ENCODE data around the gene VWF.

Gene VWF

DNA sequence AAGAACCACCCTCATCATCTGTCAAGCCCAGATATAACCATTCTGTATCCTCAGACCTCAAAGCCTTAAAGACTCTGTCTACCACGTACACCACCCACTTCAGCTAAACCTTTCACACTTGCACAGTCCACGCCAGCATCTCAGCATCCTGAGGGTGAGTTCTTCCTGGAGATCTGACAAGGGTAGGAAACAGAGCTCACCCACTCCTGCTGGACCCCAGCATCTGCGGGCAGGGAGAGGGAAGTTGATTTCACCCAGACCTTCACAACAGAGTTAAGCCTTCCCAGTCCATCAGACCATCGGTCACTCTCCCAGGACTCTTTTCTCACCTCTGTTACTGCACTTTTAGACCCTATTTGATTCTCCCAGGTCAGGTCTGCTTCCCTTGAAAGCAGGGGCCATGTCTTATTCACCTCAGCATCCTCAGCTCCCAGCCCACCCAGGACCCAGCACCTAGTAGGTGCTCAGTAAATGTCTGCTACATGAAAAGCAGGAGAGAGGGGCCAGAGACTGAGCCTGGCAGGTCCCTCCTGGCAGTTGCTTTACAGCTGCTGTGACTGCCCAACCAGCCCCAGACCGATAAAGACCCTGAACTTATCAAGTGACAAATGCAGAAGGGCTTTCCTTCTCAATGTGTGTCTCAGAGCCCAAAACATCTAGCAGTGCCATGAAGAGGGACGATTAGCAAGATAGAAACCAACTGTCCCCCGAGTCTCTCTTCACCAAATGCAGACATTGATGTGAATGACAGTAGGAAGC, 213.5 kb downstream of the VWF start:
- no peak overlapping the region for H2AFZ ChIP-seq
- H3K27me3 ChIP-seq (ENCODE audit: control insufficient read depth, insufficient read depth, low read length) = no peaks in the 10 kb centered on the region
- no peaks in the 10 kb centered on the region for H3K79me2 ChIP-seq
- H3K9ac ChIP-seq = no peak overlapping the region
- no peak overlapping the region for H3K4me2 ChIP-seq (ENCODE audit: low read length)
- H3K4me3 ChIP-seq (ENCODE audit: low read depth, low read length) = no peak overlapping the region
- TF ChIP-seq, protein P1, sequence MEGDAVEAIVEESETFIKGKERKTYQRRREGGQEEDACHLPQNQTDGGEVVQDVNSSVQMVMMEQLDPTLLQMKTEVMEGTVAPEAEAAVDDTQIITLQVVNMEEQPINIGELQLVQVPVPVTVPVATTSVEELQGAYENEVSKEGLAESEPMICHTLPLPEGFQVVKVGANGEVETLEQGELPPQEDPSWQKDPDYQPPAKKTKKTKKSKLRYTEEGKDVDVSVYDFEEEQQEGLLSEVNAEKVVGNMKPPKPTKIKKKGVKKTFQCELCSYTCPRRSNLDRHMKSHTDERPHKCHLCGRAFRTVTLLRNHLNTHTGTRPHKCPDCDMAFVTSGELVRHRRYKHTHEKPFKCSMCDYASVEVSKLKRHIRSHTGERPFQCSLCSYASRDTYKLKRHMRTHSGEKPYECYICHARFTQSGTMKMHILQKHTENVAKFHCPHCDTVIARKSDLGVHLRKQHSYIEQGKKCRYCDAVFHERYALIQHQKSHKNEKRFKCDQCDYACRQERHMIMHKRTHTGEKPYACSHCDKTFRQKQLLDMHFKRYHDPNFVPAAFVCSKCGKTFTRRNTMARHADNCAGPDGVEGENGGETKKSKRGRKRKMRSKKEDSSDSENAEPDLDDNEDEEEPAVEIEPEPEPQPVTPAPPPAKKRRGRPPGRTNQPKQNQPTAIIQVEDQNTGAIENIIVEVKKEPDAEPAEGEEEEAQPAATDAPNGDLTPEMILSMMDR (IDR thresholded peaks at IDR 0.05) = no peak
- H3K4me1 ChIP-seq = no peaks in the 10 kb centered on the region
- H3K9me3 ChIP-seq (ENCODE audit: control insufficient read depth, low read length) = no peaks in the 10 kb centered on the region
- H3K27ac ChIP-seq = no peak overlapping the region
- no peaks in the 10 kb centered on the region for H3K36me3 ChIP-seq (ENCODE audit: control insufficient read depth, insufficient read depth, low read length)

DNA sequence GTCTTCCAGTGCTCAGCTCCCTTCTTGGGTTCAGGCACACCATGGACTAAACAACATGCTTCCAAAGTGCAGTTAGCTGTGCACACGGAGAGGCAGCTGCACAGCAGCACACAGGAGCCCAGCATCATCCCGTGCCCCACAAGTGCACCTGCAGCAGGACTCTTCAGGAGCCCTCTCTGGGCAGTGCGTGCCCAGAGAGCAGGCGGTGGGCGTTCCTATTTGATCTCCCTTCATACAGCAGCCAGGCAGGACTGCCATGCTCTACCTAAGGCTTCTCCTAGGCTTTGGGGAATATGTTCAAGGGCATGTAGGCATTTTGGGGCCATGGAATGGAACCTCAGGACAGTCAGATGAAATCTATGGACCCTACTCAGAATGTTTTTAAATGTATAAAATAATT, 214.9 kb downstream of the VWF start:
- no peaks in the 10 kb centered on the region for H3K36me3 ChIP-seq (ENCODE audit: control insufficient read depth, insufficient read depth, low read length)
- no peak overlapping the region for H2AFZ ChIP-seq
- H3K9ac ChIP-seq = no peak overlapping the region
- H3K4me3 ChIP-seq (ENCODE audit: low read depth, low read length) = no peak overlapping the region
- TF ChIP-seq, protein P1 (IDR thresholded peaks at IDR 0.05) = no peak
- H3K9me3 ChIP-seq (ENCODE audit: control insufficient read depth, low read length) = no peaks in the 10 kb centered on the region
- no peaks in the 10 kb centered on the region for H3K79me2 ChIP-seq
- no peak overlapping the region for H3K4me2 ChIP-seq (ENCODE audit: low read length)
- no peaks in the 10 kb centered on the region for H3K4me1 ChIP-seq
- H3K27me3 ChIP-seq (ENCODE audit: control insufficient read depth, insufficient read depth, low read length) = no peaks in the 10 kb centered on the region
- no peak overlapping the region for H3K27ac ChIP-seq

DNA sequence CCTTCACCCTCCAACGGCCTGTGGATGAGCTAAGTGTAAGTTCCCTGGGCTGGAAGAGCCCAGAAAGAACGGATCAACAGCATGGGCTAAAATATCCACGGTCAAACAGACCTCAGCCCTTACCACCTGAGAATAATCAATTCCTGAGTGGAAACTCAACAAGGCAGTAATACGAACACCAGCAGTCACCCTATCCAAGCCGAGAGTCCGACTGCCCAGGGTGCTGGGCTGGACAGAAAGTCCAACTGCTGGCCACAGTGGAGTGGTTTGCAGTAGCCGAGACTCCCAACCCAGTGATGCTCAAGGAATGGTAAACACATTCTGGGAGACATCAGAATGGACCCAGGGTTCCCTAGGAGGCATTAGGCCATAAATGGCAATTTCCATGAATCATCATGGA, 216.2 kb downstream of the VWF start:
- no peaks in the 10 kb centered on the region for H3K79me2 ChIP-seq
- H2AFZ ChIP-seq = no peak overlapping the region
- H3K27me3 ChIP-seq (ENCODE audit: control insufficient read depth, insufficient read depth, low read length) = no peaks in the 10 kb centered on the region
- TF ChIP-seq, protein P1 (IDR thresholded peaks at IDR 0.05) = no peak
- no peak overlapping the region for H3K4me3 ChIP-seq (ENCODE audit: low read depth, low read length)
- H3K27ac ChIP-seq = no peak overlapping the region
- no peaks in the 10 kb centered on the region for H3K9me3 ChIP-seq (ENCODE audit: control insufficient read depth, low read length)
- no peak overlapping the region for H3K4me2 ChIP-seq (ENCODE audit: low read length)
- H3K9ac ChIP-seq = no peak overlapping the region
- H3K36me3 ChIP-seq (ENCODE audit: control insufficient read depth, insufficient read depth, low read length) = no peaks in the 10 kb centered on the region
- H3K4me1 ChIP-seq = no peaks in the 10 kb centered on the region

DNA sequence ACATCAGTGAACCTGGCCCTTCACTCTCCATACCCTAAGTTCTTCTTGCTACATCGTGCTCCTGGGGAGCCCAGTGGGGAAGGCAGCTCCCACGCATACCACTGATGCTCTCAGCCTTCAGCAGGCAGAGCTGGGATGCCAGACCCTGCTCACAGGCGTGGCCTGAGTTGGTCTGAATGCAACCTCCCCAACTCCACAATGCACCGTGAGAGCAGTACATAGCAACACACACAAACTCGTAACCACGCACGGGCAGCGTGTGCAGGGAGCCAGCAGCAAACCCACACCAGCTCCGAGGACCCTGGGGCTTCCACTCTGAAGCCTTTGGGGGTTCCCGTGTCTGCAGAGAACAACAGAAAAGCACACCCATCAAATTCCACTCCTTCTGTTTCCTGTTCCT, 216.7 kb downstream of the VWF start:
- Histone ChIP-seq H3K79me2 (no peaks in the 10 kb centered on the region), H3K4me1 (no peaks in the 10 kb centered on the region), H3K4me3 (ENCODE audit: low read depth, low read length) (no peak overlapping the region), H2AFZ (no peak overlapping the region), H3K36me3 (ENCODE audit: control insufficient read depth, insufficient read depth, low read length) (no peaks in the 10 kb centered on the region), H3K9ac (no peak overlapping the region), H3K27me3 (ENCODE audit: control insufficient read depth, insufficient read depth, low read length) (no peaks in the 10 kb centered on the region), H3K27ac (no peak overlapping the region), H3K4me2 (ENCODE audit: low read length) (no peak overlapping the region), H3K9me3 (ENCODE audit: control insufficient read depth, low read length) (no peaks in the 10 kb centered on the region)
- TF ChIP-seq, protein P1 (IDR thresholded peaks at IDR 0.05) = no peak

DNA sequence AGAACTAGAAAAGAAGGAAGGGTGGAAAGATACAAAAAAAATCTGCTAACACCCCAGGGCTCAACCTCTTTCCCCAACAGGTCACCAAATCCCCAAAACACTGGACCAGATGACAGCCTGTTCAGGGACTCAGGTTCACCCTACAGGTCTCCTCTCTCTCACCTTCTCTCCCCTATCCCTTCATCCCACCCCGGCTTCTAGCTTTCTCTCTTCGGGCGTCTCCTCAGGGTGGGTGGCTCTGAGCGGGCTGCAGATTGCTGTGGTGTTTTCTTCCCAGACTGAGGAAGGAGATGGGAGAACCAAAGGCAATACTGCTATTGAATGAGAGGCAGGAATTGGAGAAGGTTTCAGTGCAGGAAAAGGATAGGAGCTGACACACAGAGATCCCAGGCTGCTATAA, 218.7 kb downstream of the VWF start:
- TF ChIP-seq, protein P1 (IDR thresholded peaks at IDR 0.05) = no peak
- H3K9me3 ChIP-seq (ENCODE audit: control insufficient read depth, low read length) = no peaks in the 10 kb centered on the region
- no peaks in the 10 kb centered on the region for H3K27me3 ChIP-seq (ENCODE audit: control insufficient read depth, insufficient read depth, low read length)
- H3K36me3 ChIP-seq (ENCODE audit: control insufficient read depth, insufficient read depth, low read length) = no peaks in the 10 kb centered on the region
- H3K79me2 ChIP-seq = no peaks in the 10 kb centered on the region
- H3K4me3 ChIP-seq (ENCODE audit: low read depth, low read length) = no peak overlapping the region
- H3K9ac ChIP-seq = no peak overlapping the region
- no peaks in the 10 kb centered on the region for H3K4me1 ChIP-seq
- H3K4me2 ChIP-seq (ENCODE audit: low read length) = no peak overlapping the region
- no peak overlapping the region for H3K27ac ChIP-seq
- H2AFZ ChIP-seq = no peak overlapping the region
